IPS-18a (cell line): Measurements from ENCODE around the gene NLRP10.

Source experiments
- H3K27ac ChIP-seq: one replicate; pipeline ENCODE4 v1.5.1; 2013; ENCODE audit warnings: low read length
- H3K27me3 ChIP-seq: one replicate; pipeline ENCODE4 v1.6.1; 2013; ENCODE audit warnings: mild to moderate bottlenecking, low read length; ENCODE audit not compliant: control insufficient read depth, insufficient read depth
- H3K36me3 ChIP-seq: one replicate; pipeline ENCODE4 v1.6.1; 2013; ENCODE audit warnings: low read depth, low read length; ENCODE audit not compliant: control insufficient read depth
- H3K4me1 ChIP-seq: one replicate; pipeline ENCODE4 v1.6.1; 2013; ENCODE audit warnings: low read depth, low read length; ENCODE audit not compliant: control insufficient read depth
- H3K4me3 ChIP-seq: one replicate; pipeline ENCODE4 v1.5.1; 2013; ENCODE audit warnings: low read length
- H3K9ac ChIP-seq: one replicate; pipeline ENCODE4 v1.6.1; 2013; ENCODE audit warnings: mild to moderate bottlenecking, low read length, moderate library complexity
- H3K9me3 ChIP-seq: one replicate; pipeline ENCODE4 v1.6.1; 2013; ENCODE audit warnings: low read depth, low read length; ENCODE audit not compliant: control insufficient read depth

NLRP10 gene

GRCh38 chr11:7971846-7972245 lies 6.6 kb upstream of the NLRP10 start:
- H3K27me3 ChIP-seq = no peaks in the 10 kb centered on the region
- no peaks in the 10 kb centered on the region for H3K36me3 ChIP-seq
- H3K9ac ChIP-seq = no peak overlapping the region
- H3K4me1 ChIP-seq = peaks cover 6% of the 10 kb centered on the region
- H3K27ac ChIP-seq = no peak overlapping the region
- no peak overlapping the region for H3K4me3 ChIP-seq
- no peaks in the 10 kb centered on the region for H3K9me3 ChIP-seq

GRCh38 chr11:7969756-7970646 lies 4.8 kb upstream of the NLRP10 start:
- Histone ChIP-seq H3K27me3 (no peaks in the 10 kb centered on the region), H3K9ac (no peak overlapping the region), H3K36me3 (no peaks in the 10 kb centered on the region), H3K9me3 (no peaks in the 10 kb centered on the region), H3K27ac (no peak overlapping the region), H3K4me3 (no peak overlapping the region), H3K4me1 (peaks cover 9% of the 10 kb centered on the region)

GRCh38 chr11:7968686-7969085 lies 3.4 kb upstream of the NLRP10 start:
- Histone ChIP-seq H3K9me3 (no peaks in the 10 kb centered on the region), H3K4me1 (peaks cover 9% of the 10 kb centered on the region), H3K27ac (no peak overlapping the region), H3K4me3 (no peak overlapping the region), H3K9ac (no peak overlapping the region), H3K27me3 (no peaks in the 10 kb centered on the region), H3K36me3 (no peaks in the 10 kb centered on the region)

GRCh38 chr11:7967826-7968225 lies 2.6 kb upstream of the NLRP10 start:
- Histone ChIP-seq H3K27me3 (no peaks in the 10 kb centered on the region), H3K4me1 (peaks cover 9% of the 10 kb centered on the region), H3K4me3 (no peak overlapping the region), H3K36me3 (no peaks in the 10 kb centered on the region), H3K9me3 (no peaks in the 10 kb centered on the region), H3K9ac (no peak overlapping the region), H3K27ac (no peak overlapping the region)

DNA sequence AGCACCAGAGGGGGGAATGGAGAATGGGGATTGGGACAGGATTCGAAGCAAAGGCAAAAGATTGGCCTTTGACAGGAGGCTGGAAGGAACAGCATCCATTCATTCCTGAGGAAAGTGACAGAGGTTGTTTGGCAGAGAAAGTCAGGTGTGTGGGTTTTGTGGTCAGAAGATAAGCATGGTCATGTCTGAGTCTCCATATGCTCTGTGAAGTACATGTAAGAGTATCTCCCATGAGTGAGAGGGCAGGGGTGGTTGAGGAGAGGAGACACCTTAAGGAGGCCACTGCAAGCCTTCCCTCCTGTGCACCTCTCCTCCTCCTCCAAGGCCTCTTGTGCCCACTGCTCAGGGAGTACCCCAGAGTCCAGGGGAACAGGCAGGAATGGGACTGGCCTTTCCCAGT lies 1.9 kb upstream of the NLRP10 start:
- Histone ChIP-seq H3K9ac (no peak overlapping the region), H3K36me3 (no peaks in the 10 kb centered on the region), H3K9me3 (no peaks in the 10 kb centered on the region), H3K4me3 (no peak overlapping the region), H3K27ac (no peak overlapping the region), H3K27me3 (no peaks in the 10 kb centered on the region), H3K4me1 (peaks cover 9% of the 10 kb centered on the region)

- H3K27me3 ChIP-seq = no peaks in the 10 kb centered on the region
- H3K27ac ChIP-seq = no peak overlapping the region
- H3K4me3 ChIP-seq = no peak overlapping the region
- no peak overlapping the region for H3K9ac ChIP-seq
- H3K9me3 ChIP-seq = no peaks in the 10 kb centered on the region
- H3K36me3 ChIP-seq = no peaks in the 10 kb centered on the region
- peaks cover 3% of the 10 kb centered on the region for H3K4me1 ChIP-seq
Measured at GRCh38 chr11:7964873-7965272, 374 bp downstream of the NLRP10 start.

DNA sequence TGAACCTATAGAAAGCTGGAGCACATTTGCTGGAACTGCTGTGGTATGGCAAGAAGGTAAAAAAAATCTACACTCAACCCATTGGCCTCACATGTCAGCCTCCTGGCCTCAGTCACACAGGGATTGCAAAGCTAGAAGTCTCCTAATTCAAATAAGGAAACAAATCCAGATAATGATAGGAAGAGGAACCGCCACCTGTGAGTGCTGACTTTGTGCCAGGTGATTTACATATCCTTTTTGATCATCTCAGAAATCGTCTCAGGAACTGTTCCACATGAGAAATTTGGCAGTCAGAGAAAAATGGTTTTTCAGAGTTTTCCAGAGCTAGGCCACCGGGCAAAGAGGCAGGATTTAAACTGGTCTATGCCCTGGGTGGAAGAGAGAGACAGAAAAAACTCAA lies 986 bp downstream of the NLRP10 start:
- Histone ChIP-seq H3K27ac (no peak overlapping the region), H3K36me3 (no peaks in the 10 kb centered on the region), H3K27me3 (no peaks in the 10 kb centered on the region), H3K4me1 (peaks cover 3% of the 10 kb centered on the region), H3K4me3 (no peak overlapping the region), H3K9me3 (no peaks in the 10 kb centered on the region), H3K9ac (no peak overlapping the region)

GRCh38 chr11:7955191-7955590 lies 10.1 kb downstream of the NLRP10 start:
- Histone ChIP-seq H3K9ac (no peak overlapping the region), H3K36me3 (no peaks in the 10 kb centered on the region), H3K4me1 (no peaks in the 10 kb centered on the region), H3K27ac (no peak overlapping the region), H3K9me3 (no peaks in the 10 kb centered on the region), H3K4me3 (no peak overlapping the region), H3K27me3 (no peaks in the 10 kb centered on the region)

GRCh38 chr11:7949934-7950333 lies 15.3 kb downstream of the NLRP10 start:
- Histone ChIP-seq H3K27me3 (no peaks in the 10 kb centered on the region), H3K27ac (no peak overlapping the region), H3K9ac (no peak overlapping the region), H3K36me3 (no peaks in the 10 kb centered on the region), H3K4me1 (no peaks in the 10 kb centered on the region), H3K4me3 (no peak overlapping the region), H3K9me3 (no peaks in the 10 kb centered on the region)

GRCh38 chr11:7944123-7944522 lies 21.1 kb downstream of the NLRP10 start:
- Histone ChIP-seq H3K9ac (no peak overlapping the region), H3K9me3 (no peaks in the 10 kb centered on the region), H3K4me1 (no peaks in the 10 kb centered on the region), H3K4me3 (no peak overlapping the region), H3K36me3 (no peaks in the 10 kb centered on the region), H3K27me3 (no peaks in the 10 kb centered on the region), H3K27ac (no peak overlapping the region)

DNA sequence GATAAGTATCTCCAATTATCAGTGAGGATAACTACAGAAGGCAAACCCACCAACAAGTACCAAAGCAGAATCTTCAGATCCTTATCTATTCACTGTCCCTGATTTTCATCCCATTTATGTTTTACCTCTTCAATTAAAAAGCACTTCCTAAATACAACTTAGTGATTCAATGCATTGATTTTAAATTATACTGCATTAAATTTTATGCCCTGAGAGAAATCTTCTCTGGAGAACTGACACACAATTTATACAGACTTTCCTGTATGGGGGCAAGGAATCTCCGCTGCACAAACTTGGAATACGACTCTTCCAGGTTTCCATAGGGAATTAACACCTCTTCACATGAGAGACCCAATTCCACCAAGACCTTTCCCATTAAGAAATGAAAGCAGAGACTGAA lies 23.6 kb downstream of the NLRP10 start, which contains the start of gene OR10A3:
Gene OR10A3 (minus strand): TSS at position 101 of the 400 bp plus-strand sequence. CDS start 2,188 bp downstream, outside the sequence.
- H3K4me1 ChIP-seq = no peaks in the 10 kb centered on the region
- no peak within 1 kb of the TSS for H3K27ac ChIP-seq
- no peak within 1 kb of the TSS for H3K4me3 ChIP-seq
- H3K9me3 ChIP-seq = no peaks in the 10 kb centered on the region
- H3K36me3 ChIP-seq = no peaks in the 10 kb centered on the region
- H3K9ac ChIP-seq = no peak within 1 kb of the TSS
- H3K27me3 ChIP-seq = no peaks in the 10 kb centered on the region

DNA sequence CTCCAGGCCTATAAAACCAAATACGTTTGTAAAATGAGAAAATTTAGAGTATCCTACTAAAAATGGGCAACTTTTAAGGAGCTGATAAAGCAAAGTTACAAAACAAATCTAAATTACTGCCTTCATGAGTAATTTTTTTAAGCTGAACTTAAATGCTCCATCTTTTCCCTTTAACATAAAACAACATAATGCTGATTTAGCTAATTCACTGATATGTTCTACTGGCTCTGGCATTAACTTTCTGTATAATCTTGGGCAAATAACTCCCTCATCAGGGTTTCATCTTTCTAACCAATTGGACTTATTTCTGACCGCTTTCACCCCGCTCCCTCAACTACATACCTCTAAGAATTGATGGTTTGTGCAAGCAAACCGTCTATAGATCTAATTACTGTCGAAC lies 24.1 kb downstream of the NLRP10 start:
- no peaks in the 10 kb centered on the region for H3K36me3 ChIP-seq
- H3K4me1 ChIP-seq = no peaks in the 10 kb centered on the region
- no peaks in the 10 kb centered on the region for H3K9me3 ChIP-seq
- H3K4me3 ChIP-seq = no peak overlapping the region
- H3K9ac ChIP-seq = no peak overlapping the region
- no peak overlapping the region for H3K27ac ChIP-seq
- no peaks in the 10 kb centered on the region for H3K27me3 ChIP-seq
